ENCODE data around the gene KL.

Gene KL

GRCh38 chr13:33045851-33046592 lies 29.8 kb downstream of the KL start:
- DNase-seq, result no peak

DNA sequence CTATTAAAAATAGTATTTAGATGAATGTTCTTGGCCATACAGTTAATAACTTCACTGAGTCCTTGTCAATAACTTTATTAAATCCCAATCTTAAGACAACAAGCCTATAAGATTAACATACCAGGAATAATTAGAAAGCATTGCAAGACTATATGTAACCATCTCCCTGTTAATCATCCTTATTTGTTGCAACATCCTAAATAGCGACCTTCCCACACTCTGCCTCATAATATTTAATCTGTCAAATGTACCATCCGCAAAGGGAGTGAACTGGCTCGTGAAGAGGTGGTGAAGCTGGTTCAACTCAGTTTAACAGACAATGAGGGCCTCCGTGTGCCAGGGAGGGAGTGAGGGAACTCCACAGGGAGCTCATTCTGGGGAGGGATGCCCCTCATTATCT lies 33.9 kb downstream of the KL start:
- DNase-seq, result no peak

DNA sequence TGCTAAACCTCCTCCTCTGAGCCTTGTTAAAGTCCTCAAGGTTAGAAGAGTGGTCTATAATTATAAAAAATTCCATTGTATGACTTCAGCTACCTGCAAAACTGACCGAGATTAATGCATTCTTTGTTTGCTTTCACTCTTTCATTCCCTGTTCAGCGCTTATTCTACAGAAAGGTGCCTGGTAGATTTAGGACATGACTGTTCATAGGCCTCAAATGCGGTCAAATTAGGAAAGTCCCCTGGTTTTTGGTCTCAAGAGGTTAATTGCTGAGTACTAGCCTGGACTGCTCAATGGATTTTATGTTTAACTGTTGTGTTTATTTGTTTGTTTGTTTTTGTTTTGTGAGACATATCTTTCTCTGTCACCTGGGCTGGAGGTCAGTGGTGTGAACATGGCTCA lies 35.4 kb downstream of the KL start:
- DNase-seq, result no peak

GRCh38 chr13:33052506-33053280 lies 36.5 kb downstream of the KL start:
- no peak for DNase-seq

DNA sequence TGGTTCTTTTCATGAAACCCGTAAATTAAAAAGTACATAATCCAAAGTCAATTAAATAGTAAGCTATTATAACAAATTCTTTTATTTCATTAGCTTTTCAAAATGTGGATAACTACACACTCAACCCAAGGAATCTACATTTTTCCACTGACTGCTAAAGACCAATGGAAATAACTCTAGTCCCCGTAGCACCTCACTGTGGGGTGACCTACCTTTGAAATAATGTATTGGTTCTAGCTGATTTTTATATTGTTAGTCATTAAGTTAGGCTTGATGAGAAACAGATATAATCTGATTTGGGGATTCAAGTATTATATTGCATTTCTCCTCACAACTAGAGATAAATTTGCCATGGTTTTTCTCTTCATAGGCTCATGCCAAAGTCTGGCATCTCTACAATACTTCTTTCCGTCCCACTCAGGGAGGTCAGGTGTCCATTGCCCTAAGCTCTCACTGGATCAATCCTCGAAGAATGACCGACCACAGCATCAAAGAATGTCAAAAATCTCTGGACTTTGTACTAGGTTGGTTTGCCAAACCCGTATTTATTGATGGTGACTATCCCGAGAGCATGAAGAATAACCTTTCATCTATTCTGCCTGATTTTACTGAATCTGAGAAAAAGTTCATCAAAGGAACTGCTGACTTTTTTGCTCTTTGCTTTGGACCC lies 37.3 kb downstream of the KL start:
- no peak for DNase-seq

DNA sequence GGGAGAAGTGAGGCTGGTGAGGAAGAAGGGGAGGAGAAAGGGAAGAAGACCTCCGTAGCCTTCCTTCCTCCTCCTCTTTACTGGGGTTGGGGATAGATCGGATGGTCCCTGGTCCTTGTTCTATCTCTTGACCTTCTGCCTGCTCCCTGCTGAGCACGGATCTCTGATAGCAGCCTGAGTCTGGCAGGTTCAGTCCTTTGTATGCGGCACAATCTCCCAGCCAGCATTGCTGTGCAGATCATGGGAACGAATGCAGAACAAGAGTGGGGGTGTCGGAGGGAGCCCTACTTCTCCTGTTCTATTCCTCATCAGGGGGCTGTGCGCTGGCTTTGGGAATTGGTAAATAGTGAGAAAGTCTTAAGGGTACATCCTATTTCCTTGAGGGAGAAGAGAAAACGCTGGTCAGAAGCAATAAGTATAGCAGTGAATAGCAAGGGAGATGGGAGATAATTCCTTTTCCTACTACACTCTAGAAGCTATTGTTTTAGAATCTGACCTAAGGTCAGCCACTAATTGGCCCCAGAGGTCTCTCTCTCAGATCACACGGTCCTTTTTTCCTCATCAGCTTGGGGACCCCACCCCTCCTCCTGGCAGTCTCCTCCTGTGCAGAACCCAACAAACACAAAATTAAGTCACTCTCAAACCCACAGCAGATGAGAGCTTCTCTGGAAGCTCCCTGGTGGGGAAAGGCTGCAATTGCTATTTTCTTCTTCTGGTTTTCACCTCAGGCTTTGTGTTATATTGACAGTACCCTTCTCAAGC lies 41.0 kb downstream of the KL start:
- no peak for DNase-seq

GRCh38 chr13:33058776-33059327 lies 42.6 kb downstream of the KL start:
- no peak for DNase-seq

DNA sequence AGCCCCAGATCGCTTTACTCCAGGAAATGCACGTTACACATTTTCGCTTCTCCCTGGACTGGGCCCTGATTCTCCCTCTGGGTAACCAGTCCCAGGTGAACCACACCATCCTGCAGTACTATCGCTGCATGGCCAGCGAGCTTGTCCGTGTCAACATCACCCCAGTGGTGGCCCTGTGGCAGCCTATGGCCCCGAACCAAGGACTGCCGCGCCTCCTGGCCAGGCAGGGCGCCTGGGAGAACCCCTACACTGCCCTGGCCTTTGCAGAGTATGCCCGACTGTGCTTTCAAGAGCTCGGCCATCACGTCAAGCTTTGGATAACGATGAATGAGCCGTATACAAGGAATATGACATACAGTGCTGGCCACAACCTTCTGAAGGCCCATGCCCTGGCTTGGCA lies 44.6 kb downstream of the KL start:
- DNase-seq, result no peak

- DNase-seq, result no peak
Observed at GRCh38 chr13:33066329-33066728, 50.1 kb downstream of the KL start.

DNA sequence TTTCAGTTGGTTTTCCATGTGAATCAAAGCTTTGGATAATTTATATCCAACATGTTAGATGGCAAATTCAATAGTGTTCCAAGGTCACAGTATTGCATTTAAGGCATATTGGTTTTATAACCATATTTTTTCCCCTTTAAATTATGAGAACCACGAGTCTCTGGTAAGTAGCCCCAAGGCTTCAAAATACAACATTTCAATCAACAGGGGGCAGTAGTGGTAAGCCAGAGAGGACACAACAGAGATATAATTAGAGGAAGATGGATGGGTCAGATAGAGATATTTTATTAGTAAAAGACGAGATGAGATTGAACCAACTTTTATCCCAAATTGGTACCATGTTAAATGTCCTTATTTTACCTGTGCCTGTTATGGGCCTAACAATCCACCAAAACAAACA lies 53.1 kb downstream of the KL start:
- no peak for DNase-seq

GRCh38 chr13:33070713-33071112 lies 54.5 kb downstream of the KL start:
- DNase-seq, result no peak

GRCh38 chr13:33072282-33072681 lies 56.1 kb downstream of the KL start:
- DNase-seq, result no peak

DNA sequence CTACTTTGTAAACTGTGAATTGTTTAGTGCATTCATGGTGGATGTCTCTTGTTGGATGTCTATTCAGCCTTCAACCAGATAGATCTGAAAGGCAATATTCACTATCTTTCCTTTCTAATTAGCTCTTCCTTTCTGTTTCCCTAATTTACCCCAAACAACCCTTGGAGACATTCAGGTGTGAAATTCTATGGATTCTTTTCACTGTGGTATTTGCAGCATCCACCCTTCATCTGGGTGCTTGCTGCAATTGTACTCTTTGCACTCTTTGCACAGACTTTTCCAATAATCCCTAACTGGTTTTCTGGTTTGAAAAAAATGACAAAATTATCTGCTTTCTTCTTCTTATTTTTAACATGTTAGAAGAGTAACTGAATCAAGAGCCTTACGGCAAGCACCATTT lies 56.5 kb downstream of the KL start:
- DNase-seq, result no peak

- no peak for DNase-seq
Observed at GRCh38 chr13:33073338-33073737, 57.1 kb downstream of the KL start.

- DNase-seq, result no peak
Observed at GRCh38 chr13:33076001-33076992, 60.1 kb downstream of the KL start.

DNA sequence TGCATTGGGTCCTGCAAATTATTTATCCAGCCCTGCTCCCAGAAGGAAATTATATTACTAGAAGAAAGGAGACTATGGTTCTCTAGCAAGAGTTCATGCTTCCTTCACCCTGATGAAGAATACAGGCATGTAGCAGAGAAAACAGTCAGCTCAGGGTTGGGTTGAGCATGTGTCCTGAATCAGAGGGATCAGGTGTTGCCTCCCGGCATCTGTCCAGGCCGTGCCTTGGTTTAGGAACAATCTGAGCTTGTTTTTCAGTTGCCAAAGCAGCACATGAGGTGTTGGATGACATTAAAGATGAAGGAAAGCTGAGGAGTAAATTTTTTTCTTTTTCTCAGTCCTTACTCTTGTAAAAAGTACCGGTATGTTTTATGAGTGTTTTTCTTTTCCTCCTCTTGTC lies 62.0 kb downstream of the KL start:
- no peak for DNase-seq

DNA sequence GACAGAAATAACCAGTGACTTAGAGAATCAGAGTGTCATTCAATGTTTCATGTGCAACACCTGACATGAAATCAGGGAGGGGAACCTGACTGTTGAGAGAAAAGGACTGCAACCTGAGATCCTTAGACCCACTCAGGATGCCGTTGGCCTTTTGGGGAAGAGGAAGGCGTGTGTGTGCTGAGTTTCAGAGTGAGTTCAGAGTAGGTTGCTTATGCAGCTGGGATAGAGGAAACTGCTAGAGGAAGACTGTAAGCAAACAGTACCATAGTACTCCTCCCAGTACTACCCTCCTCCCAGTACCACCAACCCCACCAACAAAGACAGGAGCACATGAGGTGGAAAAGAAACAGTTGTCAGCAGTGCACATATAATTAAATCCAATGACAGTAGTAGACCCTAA lies 63.7 kb downstream of the KL start:
- DNase-seq, result no peak

- DNase-seq, result no peak
Observed at GRCh38 chr13:33080972-33081590, 64.9 kb downstream of the KL start.

DNA sequence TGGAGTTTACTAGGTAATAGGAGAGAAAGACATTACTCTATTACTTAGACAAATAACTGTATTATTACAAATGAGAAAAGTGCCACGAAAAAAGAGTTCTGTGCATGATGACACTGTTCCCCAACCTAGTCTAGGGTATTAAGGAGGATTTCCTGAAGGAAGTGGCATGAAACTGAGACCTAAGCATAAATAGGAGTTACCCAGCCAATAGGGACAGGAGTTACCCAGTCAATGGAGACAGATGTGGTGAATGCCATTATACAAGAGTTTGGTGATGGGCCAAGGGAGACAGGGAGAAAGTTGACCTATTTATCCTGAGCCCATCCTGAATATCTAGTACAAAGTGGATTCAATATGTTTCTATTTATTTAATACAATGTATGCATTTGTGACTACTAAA lies 65.4 kb downstream of the KL start:
- DNase-seq, result no peak

DNA sequence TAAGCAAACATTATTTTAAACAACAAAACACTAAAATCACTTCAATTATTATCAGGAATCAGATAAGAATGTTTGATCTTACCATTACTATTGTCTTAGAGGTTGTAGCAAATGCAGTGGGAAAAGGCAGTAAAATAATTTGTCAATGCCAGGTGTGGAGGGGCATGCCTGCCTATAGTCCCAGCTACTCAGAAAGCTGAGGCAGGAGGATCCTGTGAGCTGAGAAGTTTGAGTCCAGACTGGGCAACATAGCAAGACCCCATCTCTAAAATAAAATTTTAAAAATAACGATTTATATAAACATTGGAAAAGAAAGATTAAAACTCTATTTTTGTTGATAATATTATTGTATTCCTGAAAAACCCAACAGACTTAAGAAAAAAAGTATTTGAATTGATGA lies 66.8 kb downstream of the KL start:
- DNase-seq, result no peak

DNA sequence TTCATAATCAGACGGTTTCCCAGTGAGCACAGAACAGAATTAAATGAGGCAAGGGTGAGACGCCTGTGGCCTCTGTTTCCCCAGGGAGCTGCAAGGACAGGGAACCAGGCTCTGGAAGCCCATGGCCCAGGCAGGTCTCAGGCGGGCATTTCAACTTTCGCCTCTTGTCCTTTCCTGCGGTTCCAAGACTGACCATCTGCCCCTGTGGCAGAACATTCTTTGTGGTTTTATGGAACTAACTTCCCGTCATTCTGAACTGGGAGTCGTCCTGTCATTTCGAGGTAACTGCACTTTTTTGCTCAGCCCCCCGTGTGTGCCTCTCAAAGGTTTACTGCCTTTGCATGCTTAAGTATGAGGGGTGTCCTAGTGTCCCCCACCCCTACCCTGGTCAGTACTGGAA lies 70.9 kb downstream of the KL start:
- no peak for DNase-seq

All from NCI-H2107 (cell line).